H1 (cell line): Measurements from ENCODE around the gene CSNK1A1. TPM values are rescaled to one million over a fixed set of nuclear protein-coding genes. Genes with fewer than 3 reads are reported as not detected.

Experiments
- CTCF ChIA-PET: fragments of 300-600 bp; sonication (Branson Sonifier 250); formaldehyde crosslinking; loops from one replicate; lab custom pipeline; 2021; ENCODE audit not compliant: partially characterized antibody; lab: Charles Lee
- POLR2A ChIA-PET: fragments of 300-600 bp; sonication (Branson Sonifier 250); formaldehyde crosslinking; loops from one replicate; lab custom pipeline; 2021; ENCODE audit warnings: inconsistent platforms; ENCODE audit not compliant: partially characterized antibody; lab: Charles Lee
- DNase-seq, 2 experiments: peaks; one replicate each; pipeline versions ENCODE4 v3.0.0 to v3.0.0-alpha.2; 2010 to 2022; ENCODE audit warnings: low spot score in 2 of 2, low read depth in 1 of 2, mixed read lengths in 1 of 2
- FAIRE-seq: peaks from 2 replicates; lab custom pipeline; 2011; peaks lifted over from hg19 to GRCh38; lab: Jason Lieb, UNC
- H2AFZ ChIP-seq: 2 replicates; pipeline ENCODE4 v1.8.1; 2012; ENCODE audit warnings: low read length, inconsistent platforms
- H2AK5ac ChIP-seq: 2 replicates; pipeline ENCODE4 v1.6.1; 2013; ENCODE audit warnings: low read depth, low read length
- H2BK120ac ChIP-seq: replicated peaks from 2 replicates; pipeline ENCODE3; 2013; ENCODE audit warnings: low read depth, low read length, inconsistent platforms
- H2BK12ac ChIP-seq: 2 replicates; pipeline ENCODE4 v1.6.1; 2013; ENCODE audit warnings: low read depth, low read length
- H2BK15ac ChIP-seq: 2 replicates; pipeline ENCODE4 v1.6.1; 2013; ENCODE audit warnings: low read length
- H2BK20ac ChIP-seq: 2 replicates; pipeline ENCODE4 v1.6.1; 2013; ENCODE audit warnings: low read length
- H2BK5ac ChIP-seq: 2 replicates; pipeline ENCODE4 v1.6.1; 2013; ENCODE audit warnings: low read depth, low read length
- H3K14ac ChIP-seq: 2 replicates; pipeline ENCODE4 v1.6.1; 2013; ENCODE audit warnings: inconsistent platforms; ENCODE audit not compliant: insufficient read length
- H3K18ac ChIP-seq: 2 replicates; pipeline ENCODE4 v1.6.1; 2013; ENCODE audit warnings: low read length; ENCODE audit errors: extremely low read depth
- H3K23ac ChIP-seq: 2 replicates; pipeline ENCODE4 v1.6.1; 2013; ENCODE audit warnings: inconsistent platforms; ENCODE audit not compliant: insufficient read length
- H3K23me2 ChIP-seq: 2 replicates; pipeline ENCODE4 v1.6.1; 2013; ENCODE audit warnings: low read depth, low read length
- H3K27ac ChIP-seq: 2 replicates; pipeline ENCODE4 v1.6.1; 2011; ENCODE audit warnings: low read depth, low read length, inconsistent platforms
- H3K27me3 ChIP-seq, 4 experiments: replicated peaks in 1 of 4; 1 replicate in 1 of 4; 2 replicates in 3 of 4; pipeline versions ENCODE4 v1.6.1 to v1.8.1; 2011 to 2013; ENCODE audit warnings: low read length in 3 of 4, mild to moderate bottlenecking in 3 of 4, inconsistent platforms in 2 of 4, mixed read lengths in 2 of 4, moderate library complexity in 1 of 4; ENCODE audit not compliant: control insufficient read depth in 3 of 4, insufficient read depth in 3 of 4; ENCODE audit errors: extremely low read depth in 1 of 4
- H3K36me3 ChIP-seq, 4 experiments: 2 replicates each; pipeline versions ENCODE4 v1.6.1 to v1.8.1; 2011 to 2013; ENCODE audit warnings: mild to moderate bottlenecking in 4 of 4, low read length in 3 of 4, moderate library complexity in 2 of 4, control low read depth in 1 of 4, inconsistent platforms in 1 of 4; ENCODE audit not compliant: insufficient read depth in 4 of 4, control insufficient read depth in 2 of 4
- H3K4ac ChIP-seq: replicated peaks from 2 replicates; pipeline ENCODE3; 2013; ENCODE audit warnings: low read length, low read depth, mixed read lengths, inconsistent platforms; ENCODE audit not compliant: insufficient read length
- H3K4me1 ChIP-seq, 4 experiments: replicated peaks in 1 of 4; 1 replicate in 1 of 4; 2 replicates in 3 of 4; pipeline versions ENCODE4 v1.6.1 to v1.8.1; 2011 to 2013; ENCODE audit warnings: low read length in 3 of 4, inconsistent platforms in 2 of 4, mixed read lengths in 1 of 4; ENCODE audit not compliant: insufficient read depth in 4 of 4, control insufficient read depth in 3 of 4
- H3K4me2 ChIP-seq, 2 experiments: 2 replicates each; pipeline versions ENCODE4 v1.6.1 to v1.8.1; 2011 to 2013; ENCODE audit warnings: low read depth in 2 of 2, low read length in 2 of 2, control low read depth in 1 of 2, inconsistent platforms in 1 of 2, mild to moderate bottlenecking in 1 of 2; ENCODE audit not compliant: insufficient read depth in 1 of 2
- H3K4me3 ChIP-seq, 4 experiments: fragments of 200-600, 300-600 bp in 1 of 4; sonication (generic), shearing (Covaris generic), sonication (Bioruptor Twin) in 1 of 4; 2 replicates each; pipeline versions ENCODE4 v1.5.1 to v1.8.1; 2011 to 2016; ENCODE audit warnings: low read length in 4 of 4, low read depth in 3 of 4, control low read depth in 2 of 4, inconsistent platforms in 2 of 4, mild to moderate bottlenecking in 2 of 4, mixed read lengths in 1 of 4, moderate library complexity in 1 of 4; ENCODE audit not compliant: insufficient read depth in 2 of 4; ENCODE audit errors: extremely low read depth in 1 of 4
- H3K56ac ChIP-seq: replicated peaks from 2 replicates; pipeline ENCODE3; 2013; ENCODE audit warnings: low read depth, mild to moderate bottlenecking, mixed read lengths, low read length, inconsistent platforms; ENCODE audit not compliant: insufficient read length
- H3K79me1 ChIP-seq: 2 replicates; pipeline ENCODE4 v1.6.1; 2013; ENCODE audit warnings: low read depth, low read length, control low read depth
- H3K79me2 ChIP-seq, 2 experiments: 2 replicates each; pipeline versions ENCODE4 v1.6.1 to v1.8.1; 2012 to 2013; ENCODE audit warnings: low read length in 2 of 2, mild to moderate bottlenecking in 2 of 2, inconsistent platforms in 1 of 2; ENCODE audit not compliant: insufficient read depth in 2 of 2, control insufficient read depth in 1 of 2
- H3K9ac ChIP-seq, 4 experiments: replicated peaks in 1 of 4; 1 replicate in 1 of 4; 2 replicates in 3 of 4; pipeline versions ENCODE4 v1.6.1 to v1.8.1; 2011 to 2013; ENCODE audit warnings: low read depth in 3 of 4, low read length in 3 of 4, control low read depth in 2 of 4, mild to moderate bottlenecking in 2 of 4, moderate library complexity in 2 of 4, inconsistent platforms in 1 of 4; ENCODE audit errors: extremely low read depth in 1 of 4
- H3K9me3 ChIP-seq, 2 experiments: 2 replicates each; pipeline versions ENCODE4 v1.6.1 to v1.8.1; 2012 to 2013; ENCODE audit warnings: mild to moderate bottlenecking in 2 of 2, moderate library complexity in 2 of 2, control low read depth in 1 of 2, inconsistent platforms in 1 of 2, low read depth in 1 of 2, low read length in 1 of 2, mixed read lengths in 1 of 2; ENCODE audit not compliant: insufficient read depth in 2 of 2
- H4K20me1 ChIP-seq, 2 experiments: replicated peaks in 1 of 2; 2 replicates each; pipeline versions ENCODE3 to v1.8.1; 2011 to 2013; ENCODE audit warnings: inconsistent platforms in 2 of 2, low read length in 2 of 2, mild to moderate bottlenecking in 1 of 2; ENCODE audit not compliant: insufficient read depth in 2 of 2, control insufficient read depth in 1 of 2
- H4K5ac ChIP-seq: 2 replicates; pipeline ENCODE4 v1.6.1; 2013; ENCODE audit warnings: low read length, low read depth, mixed read lengths, inconsistent platforms; ENCODE audit not compliant: insufficient read length
- H4K8ac ChIP-seq: 2 replicates; pipeline ENCODE4 v1.8.0; 2013; ENCODE audit warnings: mild to moderate bottlenecking, moderate library complexity, low read length, inconsistent platforms; ENCODE audit not compliant: insufficient read depth; ENCODE audit errors: extremely low read depth
- H4K91ac ChIP-seq: replicated peaks from 2 replicates; pipeline ENCODE3; 2013; ENCODE audit warnings: low read length, mixed read lengths, inconsistent platforms; ENCODE audit not compliant: insufficient read length
- BACH1 ChIP-seq: IDR thresholded peaks from 2 replicates; pipeline ENCODE4 v1.6.1; 2012; ENCODE audit warnings: low read length, improper control_type of control experiment
- HDAC6 ChIP-seq: IDR thresholded peaks from one replicate; pipeline ENCODE4 v1.7.1; 2012; ENCODE audit warnings: low read depth, mild to moderate bottlenecking, inconsistent platforms, low read length, moderate library complexity
- RNF2 ChIP-seq: fragments of 200-900, 300-1000 bp; sonication (generic); IDR thresholded peaks from 2 replicates; pipeline ENCODE4 v1.7.1; 2016; ENCODE audit warnings: borderline replicate concordance, low read depth, mild to moderate bottlenecking, antibody characterized with exemption, low read length; ENCODE audit not compliant: poor library complexity, severe bottlenecking; ENCODE audit errors: missing control alignments
- TAF1 ChIP-seq: IDR thresholded peaks from 2 replicates; pipeline ENCODE4 v1.6.1; 2011; ENCODE audit warnings: mild to moderate bottlenecking, low read depth, low read length
- YY1 ChIP-seq: IDR thresholded peaks from 2 replicates; pipeline ENCODE4 v1.6.1; 2011; ENCODE audit warnings: low read depth, mild to moderate bottlenecking, low read length
- WGBS, 2 experiments: shearing (Covaris generic) in 1 of 2; methylation state at CpG; one replicate each; pipeline versions ENCODE4 v1.1.6 to v1.1.7; 2013 to 2015; ENCODE audit warnings: low lambda C conversion rate in 2 of 2, mixed read lengths in 2 of 2, inconsistent platforms in 1 of 2, low coverage in 1 of 2, missing lambda C conversion rate in 1 of 2; ENCODE audit not compliant: insufficient replicate concordance in 2 of 2, insufficient coverage in 1 of 2, insufficient read length in 1 of 2; ENCODE audit errors: extremely low coverage in 1 of 2, missing lambda C conversion rate in 1 of 2; 5-methylcytosine and 5-hydroxymethylcytosine counted together
- polyA plus RNA-seq, 7 experiments: library from polyadenylated mRNA; depleted of rRNA in 3 of 7; stranded (reverse) in 5 of 7; unstranded in 2 of 7; fragments of >200 nt in 5 of 7; fragments of 200-250 nt in 2 of 7; gene quantifications; 1 replicate in 5 of 7; 2 replicates in 1 of 7; 4 replicates in 1 of 7; pipeline versions ENCODE4 v1.2.1 to v1.2.3, GENCODE V29; 2011 to 2013; ENCODE audit warnings: missing spikeins in 2 of 7, mixed read lengths in 2 of 7
- total RNA-seq: library from RNA; stranded (reverse); fragmentation: NEBNext Ultra II Directional; extraction: Animal tissue kit (Norgen Biotek cat#: 25700); gene quantifications from 2 replicates; pipeline ENCODE4 v1.2.1, GENCODE V29; 2021

Gene CSNK1A1
- total and polyA plus RNA-seq, 2 of the 8 experiments (the other 6 are each of a cell fraction or from before 2014, with no cell fraction given): 61.2 to 244 TPM

DNA sequence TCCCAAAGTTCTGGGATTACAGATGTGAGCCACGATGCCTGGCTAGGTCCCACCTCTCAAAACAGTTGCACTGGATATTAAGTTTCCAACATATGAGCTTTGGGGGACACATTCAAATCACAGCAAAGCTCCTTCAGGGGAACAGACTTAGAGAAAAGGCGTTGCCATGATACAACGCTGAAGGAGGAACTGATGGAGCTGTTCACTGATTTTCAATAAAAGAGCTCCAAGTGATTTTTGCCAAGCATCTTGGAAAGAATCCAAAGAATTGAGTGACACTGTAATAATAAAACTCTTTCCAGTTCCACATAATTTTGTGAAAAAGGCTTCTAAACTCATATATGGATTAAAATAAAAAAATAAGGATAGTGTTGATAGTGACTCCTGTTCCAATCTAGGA, 72.5 kb downstream of the CSNK1A1 start:
- no peak overlapping the region for H3K4ac ChIP-seq
- no peak overlapping the region for H4K8ac ChIP-seq
- no peaks in the 10 kb centered on the region for H3K79me1 ChIP-seq
- H3K4me2 ChIP-seq: no peak overlapping the region
- H3K4me1 ChIP-seq: no peaks in the 10 kb centered on the region
- FAIRE-seq (no peak), DNase-seq (no peak)
- H3K9ac ChIP-seq: no peak overlapping the region
- H2BK15ac ChIP-seq: no peak overlapping the region
- no peak overlapping the region for H2AFZ ChIP-seq
- ChIA-PET CTCF (interaction anchor here (0.7 to 1.3 kb wide), 5 partner anchors 12 to 73 kb away, joined by 3 to 4 read pairs (median 4); partner anchors contain the start of gene CSNK1A1), POLR2A (interaction anchor here (5.0 kb wide), 1 partner anchor 13 kb away, joined by 38 read pairs; no protein-coding TSS in a partner anchor)
- H4K91ac ChIP-seq: no peak overlapping the region
- H2BK12ac ChIP-seq: no peak overlapping the region
- H3K36me3 ChIP-seq: no peaks in the 10 kb centered on the region
- no peak overlapping the region for H3K23ac ChIP-seq
- no peak overlapping the region for H3K27ac ChIP-seq
- no peak overlapping the region for H3K14ac ChIP-seq
- no peaks in the 10 kb centered on the region for H3K9me3 ChIP-seq
- H2BK20ac ChIP-seq: no peak overlapping the region
- H3K27me3 ChIP-seq: no peaks in the 10 kb centered on the region
- H3K23me2 ChIP-seq: no peaks in the 10 kb centered on the region
- H4K20me1 ChIP-seq: no peaks in the 10 kb centered on the region
- no peak overlapping the region for H3K18ac ChIP-seq
- H2AK5ac ChIP-seq: no peak overlapping the region
- H3K4me3 ChIP-seq: no peak overlapping the region
- H3K79me2 ChIP-seq: no peaks in the 10 kb centered on the region
- H3K56ac ChIP-seq: no peak overlapping the region
- H2BK120ac ChIP-seq: no peak overlapping the region
- H2BK5ac ChIP-seq: no peak overlapping the region
- H4K5ac ChIP-seq: no peak overlapping the region
- TF ChIP-seq BACH1: no peak
- no peak for TF ChIP-seq TAF1
- TF ChIP-seq RNF2: no peak
- TF ChIP-seq HDAC6: no peak
- TF ChIP-seq YY1: no peak
- WGBS, 2 experiments: 94% methylated on average over 3 of the region's 3 CpGs; no CpG with 5 or more reads in 1 of the 2 experiments
